ENCODE results near the gene PPP6R3. TPM values are rescaled to one million over a fixed set of nuclear protein-coding genes. Genes with fewer than 3 reads are reported as not detected.
A peak's percentile ranks its signal among the peaks of the same experiment; 100 is the strongest.

Gene PPP6R3, protein sequence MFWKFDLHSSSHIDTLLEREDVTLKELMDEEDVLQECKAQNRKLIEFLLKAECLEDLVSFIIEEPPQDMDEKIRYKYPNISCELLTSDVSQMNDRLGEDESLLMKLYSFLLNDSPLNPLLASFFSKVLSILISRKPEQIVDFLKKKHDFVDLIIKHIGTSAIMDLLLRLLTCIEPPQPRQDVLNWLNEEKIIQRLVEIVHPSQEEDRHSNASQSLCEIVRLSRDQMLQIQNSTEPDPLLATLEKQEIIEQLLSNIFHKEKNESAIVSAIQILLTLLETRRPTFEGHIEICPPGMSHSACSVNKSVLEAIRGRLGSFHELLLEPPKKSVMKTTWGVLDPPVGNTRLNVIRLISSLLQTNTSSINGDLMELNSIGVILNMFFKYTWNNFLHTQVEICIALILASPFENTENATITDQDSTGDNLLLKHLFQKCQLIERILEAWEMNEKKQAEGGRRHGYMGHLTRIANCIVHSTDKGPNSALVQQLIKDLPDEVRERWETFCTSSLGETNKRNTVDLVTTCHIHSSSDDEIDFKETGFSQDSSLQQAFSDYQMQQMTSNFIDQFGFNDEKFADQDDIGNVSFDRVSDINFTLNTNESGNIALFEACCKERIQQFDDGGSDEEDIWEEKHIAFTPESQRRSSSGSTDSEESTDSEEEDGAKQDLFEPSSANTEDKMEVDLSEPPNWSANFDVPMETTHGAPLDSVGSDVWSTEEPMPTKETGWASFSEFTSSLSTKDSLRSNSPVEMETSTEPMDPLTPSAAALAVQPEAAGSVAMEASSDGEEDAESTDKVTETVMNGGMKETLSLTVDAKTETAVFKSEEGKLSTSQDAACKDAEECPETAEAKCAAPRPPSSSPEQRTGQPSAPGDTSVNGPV
- total RNA-seq (2014; rRNA removed) (147 and 171 TPM in 2 replicates), Bru-seq, nascent RNA (percentile 95 among the genes with signal in this experiment), BruChase-seq, experiment 1, labeled RNA remaining after a 6-hour chase (percentile 92 among the genes with signal in this experiment), BruChase-seq, experiment 2, labeled RNA remaining after a 2-hour chase (percentile 95 among the genes with signal in this experiment)
- long read RNA-seq, full-length matches to known transcripts = 13 of 77 reads
- long read RNA-seq, partial matches to known transcripts = 29 of 77 reads
- long read RNA-seq, other reads (novel, unspliced or antisense) = 35 of 77 reads

DNA sequence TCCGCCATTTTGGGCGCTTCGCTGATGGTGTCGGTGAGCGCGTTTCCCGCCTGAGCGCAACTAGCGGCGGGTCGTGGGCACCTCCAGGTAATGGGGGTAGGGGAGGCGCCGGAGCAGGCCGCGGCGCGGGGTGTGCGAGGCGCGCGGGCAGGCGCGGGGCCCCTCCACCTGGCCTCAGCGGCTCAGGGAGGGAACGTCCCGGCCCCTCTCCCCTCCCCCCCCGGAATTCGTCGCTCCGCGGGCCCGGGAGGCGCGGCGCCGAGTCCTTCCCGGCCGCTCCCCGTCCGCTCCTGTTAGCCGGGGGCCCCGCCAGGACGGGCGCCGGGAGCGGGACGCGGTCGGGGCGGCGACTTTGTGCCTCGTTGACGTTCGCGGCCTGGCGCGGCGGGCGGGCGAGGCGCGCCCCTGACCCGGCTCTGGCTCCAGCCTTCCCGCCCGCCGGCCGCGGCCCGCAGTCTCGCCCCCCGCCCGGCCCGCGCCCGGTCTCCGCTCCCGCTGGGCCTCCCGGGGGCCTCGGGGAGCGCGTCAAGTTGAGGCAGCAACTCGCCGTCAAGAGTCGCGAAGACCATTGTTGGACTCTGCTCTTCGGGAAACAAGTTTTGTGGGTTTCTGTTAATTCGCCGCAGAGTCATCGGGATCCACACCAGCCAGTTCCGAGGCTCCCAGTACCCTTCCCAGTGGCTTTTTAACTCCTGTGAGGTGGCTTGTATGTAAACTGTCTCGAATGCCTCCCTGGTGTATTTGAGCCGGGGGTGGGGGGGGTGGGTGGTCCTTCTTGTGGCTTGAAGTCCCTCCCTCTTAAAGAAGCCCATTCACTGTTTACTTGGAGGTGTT, at the start of gene PPP6R3:
Gene PPP6R3 (plus strand): TSS at position 12 of the 834 bp plus-strand sequence. CDS start 76,913 bp downstream, outside the sequence.
- intact Hi-C loops (cut with micrococcal nuclease) = loop anchor here (10.0 kb wide), 1 partner anchor 114 kb away; no protein-coding TSS in a partner anchor
- H3K27ac ChIP-seq (ENCODE audit: low read length) = peak within 1 kb of the TSS; percentile 80
- peaks cover 53% of the 10 kb centered on the region for H3K79me2 ChIP-seq (ENCODE audit: low read length)
- ATAC-seq (peak; percentile 37), DNase-seq (peak; percentile 47)
- CTCF ChIA-PET = interaction anchor here (0.5 to 0.6 kb wide), 2 partner anchors 53 to 1290 kb away, joined by 5 to 6 read pairs; no protein-coding TSS in a partner anchor
- H3K36me3 ChIP-seq (ENCODE audit: low read depth, low read length) = peaks cover 9% of the 10 kb centered on the region; the same call in 1 of the 2 replicates
- TF ChIP-seq, protein P1, sequence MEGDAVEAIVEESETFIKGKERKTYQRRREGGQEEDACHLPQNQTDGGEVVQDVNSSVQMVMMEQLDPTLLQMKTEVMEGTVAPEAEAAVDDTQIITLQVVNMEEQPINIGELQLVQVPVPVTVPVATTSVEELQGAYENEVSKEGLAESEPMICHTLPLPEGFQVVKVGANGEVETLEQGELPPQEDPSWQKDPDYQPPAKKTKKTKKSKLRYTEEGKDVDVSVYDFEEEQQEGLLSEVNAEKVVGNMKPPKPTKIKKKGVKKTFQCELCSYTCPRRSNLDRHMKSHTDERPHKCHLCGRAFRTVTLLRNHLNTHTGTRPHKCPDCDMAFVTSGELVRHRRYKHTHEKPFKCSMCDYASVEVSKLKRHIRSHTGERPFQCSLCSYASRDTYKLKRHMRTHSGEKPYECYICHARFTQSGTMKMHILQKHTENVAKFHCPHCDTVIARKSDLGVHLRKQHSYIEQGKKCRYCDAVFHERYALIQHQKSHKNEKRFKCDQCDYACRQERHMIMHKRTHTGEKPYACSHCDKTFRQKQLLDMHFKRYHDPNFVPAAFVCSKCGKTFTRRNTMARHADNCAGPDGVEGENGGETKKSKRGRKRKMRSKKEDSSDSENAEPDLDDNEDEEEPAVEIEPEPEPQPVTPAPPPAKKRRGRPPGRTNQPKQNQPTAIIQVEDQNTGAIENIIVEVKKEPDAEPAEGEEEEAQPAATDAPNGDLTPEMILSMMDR (conservative IDR thresholded peaks at IDR 0.05; ENCODE audit: low read depth, low read length) = no peak
- no peak for TF ChIP-seq EZH2 (IDR thresholded peaks at IDR 0.05; ENCODE audit: low read length, unreplicated experiment)
- TF ChIP-seq EZH2phosphoT487 (IDR thresholded peaks at IDR 0.05; ENCODE audit: borderline replicate concordance, low read length) = no peak
- no peaks in the 10 kb centered on the region for H3K9me3 ChIP-seq (ENCODE audit: low read length)
- peak within 1 kb of the TSS; percentile 91 for H3K4me3 ChIP-seq (ENCODE audit: low read length)
- H2AFZ ChIP-seq (ENCODE audit: low read length) = peak within 1 kb of the TSS; percentile 99
- H3K4me1 ChIP-seq (ENCODE audit: insufficient read depth, low read length) = peaks cover 11% of the 10 kb centered on the region; the same call in 1 of the 2 replicates
- BruUV-seq (replicated peaks) = no TSS peak
- H3K4me2 ChIP-seq (ENCODE audit: low read length) = peak within 1 kb of the TSS; percentile 88
- H3K9me2 ChIP-seq (replicated peaks; ENCODE audit: low read length) = no peaks in the 10 kb centered on the region
- no peaks in the 10 kb centered on the region for H3K27me3 ChIP-seq (ENCODE audit: low read length)
- peaks cover 46% of the 10 kb centered on the region for H4K20me1 ChIP-seq (ENCODE audit: low read length)
- POLR2A ChIA-PET (ENCODE audit: unreplicated experiment) = interaction anchor here (0.5 to 0.7 kb wide), 2 partner anchors 80 to 228 kb away, joined by 3 to 6 read pairs; no protein-coding TSS in a partner anchor
- H3F3A ChIP-seq (ENCODE audit: low read length, unreplicated experiment) = no peaks in the 10 kb centered on the region
- peak within 1 kb of the TSS; percentile 94 for H3K9ac ChIP-seq (ENCODE audit: low read length)

DNA sequence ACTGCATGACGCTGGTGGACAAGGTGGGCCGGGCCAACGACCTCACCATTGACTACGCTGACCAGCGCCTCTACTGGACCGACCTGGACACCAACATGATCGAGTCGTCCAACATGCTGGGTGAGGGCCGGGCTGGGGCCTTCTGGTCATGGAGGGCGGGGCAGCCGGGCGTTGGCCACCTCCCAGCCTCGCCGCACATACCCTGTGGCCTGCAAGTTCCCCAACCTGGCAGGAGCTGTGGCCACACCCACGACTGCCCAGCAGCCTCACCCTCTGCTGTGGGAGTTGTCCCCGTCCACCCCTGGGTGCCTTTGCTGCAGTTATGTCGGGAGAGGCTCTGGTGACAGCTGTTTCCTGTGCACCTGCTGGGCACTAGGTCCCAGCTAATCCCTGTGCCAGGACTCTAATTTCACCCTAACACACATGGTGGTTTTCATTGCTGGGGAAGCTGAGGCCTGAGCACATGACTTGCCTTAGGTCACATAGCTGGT, 49.0 kb upstream of the PPP6R3 start:
- H3F3A ChIP-seq (ENCODE audit: low read length, unreplicated experiment) = no peaks in the 10 kb centered on the region
- H3K4me3 ChIP-seq (ENCODE audit: low read length) = no peak overlapping the region
- H3K36me3 ChIP-seq (ENCODE audit: low read depth, low read length) = peaks cover 42% of the 10 kb centered on the region; the same call in 1 of the 2 replicates
- ATAC-seq (no peak), DNase-seq (no peak)
- TF ChIP-seq EZH2phosphoT487 (IDR thresholded peaks at IDR 0.05; ENCODE audit: borderline replicate concordance, low read length) (no peak), EZH2 (IDR thresholded peaks at IDR 0.05; ENCODE audit: low read length, unreplicated experiment) (no peak)
- TF ChIP-seq, protein P1 (conservative IDR thresholded peaks at IDR 0.05; ENCODE audit: low read depth, low read length) = no peak
- ChIA-PET POLR2A (ENCODE audit: unreplicated experiment) (no interaction called here), CTCF (interaction anchor here (0.6 kb wide), 1 partner anchor 69 kb away, joined by 3 read pairs; no protein-coding TSS in a partner anchor)
- H2AFZ ChIP-seq (ENCODE audit: low read length) = no peak overlapping the region
- no peak overlapping the region for H3K27ac ChIP-seq (ENCODE audit: low read length)
- no peak overlapping the region for H3K4me2 ChIP-seq (ENCODE audit: low read length)
- no peaks in the 10 kb centered on the region for H3K79me2 ChIP-seq (ENCODE audit: low read length)
- H3K4me1 ChIP-seq (ENCODE audit: insufficient read depth, low read length) = no peaks in the 10 kb centered on the region
- H3K9me2 ChIP-seq (replicated peaks; ENCODE audit: low read length) = no peaks in the 10 kb centered on the region
- no peak overlapping the region for H3K9ac ChIP-seq (ENCODE audit: low read length)
- no TSS peak for BruUV-seq (replicated peaks)
- no peaks in the 10 kb centered on the region for H3K27me3 ChIP-seq (ENCODE audit: low read length)
- H4K20me1 ChIP-seq (ENCODE audit: low read length) = no peaks in the 10 kb centered on the region
- intact Hi-C loops (cut with micrococcal nuclease) = no loop called here
- H3K9me3 ChIP-seq (ENCODE audit: low read length) = no peaks in the 10 kb centered on the region

Data from PC-3 (cell line).